AG04450 (cell line): ENCODE measurements around the gene CRYGC. TPM values are rescaled to one million over a fixed set of nuclear protein-coding genes. Genes with fewer than 3 reads are reported as not detected.

Source experiments
- CTCF ChIA-PET: fragments of 300-600, 350-600 bp; formaldehyde crosslinking; extraction: SDS; loops from one replicate; lab custom pipeline; 2022; ENCODE audit warnings: antibody characterized with exemption, inconsistent platforms; lab: Charles Lee
- POLR2A ChIA-PET: fragments of 350-600 bp; formaldehyde crosslinking; extraction: SDS; loops from one replicate; lab custom pipeline; 2021; ENCODE audit warnings: antibody characterized with exemption, inconsistent platforms; lab: Yijun Ruan, JAX
- DNase-seq: peaks from one replicate; pipeline ENCODE4 v3.0.0-alpha.2; 2011; ENCODE audit warnings: low read depth, low spot score
- H3K27ac ChIP-seq: one replicate; pipeline ENCODE4 v1.5.1; 2012; ENCODE audit warnings: low read depth, low read length, control low read depth
- H3K27me3 ChIP-seq: one replicate; pipeline ENCODE4 v1.6.0; 2012; ENCODE audit warnings: low read length; ENCODE audit not compliant: control insufficient read depth, insufficient read depth
- H3K4me3 ChIP-seq: 2 replicates; pipeline ENCODE4 v1.5.1; 2011; ENCODE audit warnings: mild to moderate bottlenecking, low read depth, low read length, control low read depth
- H3K9me3 ChIP-seq: 2 replicates; pipeline ENCODE4 v1.5.1; 2012; ENCODE audit warnings: low read length; ENCODE audit not compliant: control insufficient read depth, insufficient read depth
- polyA plus RNA-seq: library from polyadenylated mRNA; depleted of rRNA; stranded (reverse); fragments of >200 nt; gene quantifications from 2 replicates; pipeline ENCODE4 v1.2.3, GENCODE V29; 2011
- TF ChIP-seq, protein P1 (sequence below): IDR thresholded peaks from 2 replicates; pipeline ENCODE4 v1.5.1; 2011; ENCODE audit warnings: low read depth, low read length, control low read depth, inconsistent platforms

CRYGC gene
- polyA plus RNA-seq, 1 experiment: not detected

DNA sequence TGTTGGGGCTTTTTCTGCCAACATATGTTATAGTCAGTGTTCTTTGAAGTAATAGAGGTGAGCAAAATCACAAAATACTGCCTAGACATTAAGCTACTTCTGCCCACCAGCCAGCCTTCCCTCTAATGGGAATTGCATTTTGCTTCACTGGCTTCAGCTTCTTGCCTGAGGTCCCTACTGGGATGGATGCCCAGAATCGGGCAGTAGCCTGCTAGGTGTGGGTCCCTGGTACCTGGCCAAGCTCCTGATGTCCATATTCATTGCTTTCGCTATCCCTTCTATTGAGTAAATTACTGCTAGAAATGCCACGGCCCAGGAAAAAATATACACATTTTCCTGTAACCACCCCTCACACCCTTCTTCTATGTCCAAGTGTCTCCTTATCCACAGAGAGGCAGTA lies 32.3 kb downstream of the CRYGC start:
- H3K9me3 ChIP-seq: no peaks in the 10 kb centered on the region
- peaks cover 4% of the 10 kb centered on the region for H3K27me3 ChIP-seq
- CTCF ChIA-PET: interaction anchor here (0.6 kb wide), 1 partner anchor 1851 kb away, joined by 3 read pairs; no protein-coding TSS in a partner anchor
- TF ChIP-seq, protein P1, sequence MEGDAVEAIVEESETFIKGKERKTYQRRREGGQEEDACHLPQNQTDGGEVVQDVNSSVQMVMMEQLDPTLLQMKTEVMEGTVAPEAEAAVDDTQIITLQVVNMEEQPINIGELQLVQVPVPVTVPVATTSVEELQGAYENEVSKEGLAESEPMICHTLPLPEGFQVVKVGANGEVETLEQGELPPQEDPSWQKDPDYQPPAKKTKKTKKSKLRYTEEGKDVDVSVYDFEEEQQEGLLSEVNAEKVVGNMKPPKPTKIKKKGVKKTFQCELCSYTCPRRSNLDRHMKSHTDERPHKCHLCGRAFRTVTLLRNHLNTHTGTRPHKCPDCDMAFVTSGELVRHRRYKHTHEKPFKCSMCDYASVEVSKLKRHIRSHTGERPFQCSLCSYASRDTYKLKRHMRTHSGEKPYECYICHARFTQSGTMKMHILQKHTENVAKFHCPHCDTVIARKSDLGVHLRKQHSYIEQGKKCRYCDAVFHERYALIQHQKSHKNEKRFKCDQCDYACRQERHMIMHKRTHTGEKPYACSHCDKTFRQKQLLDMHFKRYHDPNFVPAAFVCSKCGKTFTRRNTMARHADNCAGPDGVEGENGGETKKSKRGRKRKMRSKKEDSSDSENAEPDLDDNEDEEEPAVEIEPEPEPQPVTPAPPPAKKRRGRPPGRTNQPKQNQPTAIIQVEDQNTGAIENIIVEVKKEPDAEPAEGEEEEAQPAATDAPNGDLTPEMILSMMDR: no peak
- no peak overlapping the region for H3K27ac ChIP-seq
- no peak for DNase-seq
- POLR2A ChIA-PET: no interaction called here
- H3K4me3 ChIP-seq: no peak overlapping the region

DNA sequence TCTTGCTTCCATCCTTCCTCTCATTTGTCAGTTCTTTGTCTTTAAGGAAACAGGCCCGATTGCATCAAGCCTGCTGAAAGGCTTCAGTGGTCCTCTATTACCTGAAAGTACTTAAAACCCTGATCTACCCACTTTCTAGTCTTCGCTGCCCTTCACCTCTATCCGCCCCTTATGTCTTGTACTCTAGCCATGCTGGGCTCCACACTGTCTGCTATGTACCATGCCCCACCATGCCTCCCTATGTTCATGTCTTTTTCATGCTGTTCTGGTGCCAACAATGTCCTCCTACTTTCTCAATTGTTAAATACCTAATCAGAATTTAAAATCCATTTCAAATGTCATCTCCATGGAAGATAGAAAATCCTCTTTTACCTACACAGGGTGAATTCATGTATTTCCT lies 33.5 kb downstream of the CRYGC start:
- Histone ChIP-seq H3K27ac (no peak overlapping the region), H3K27me3 (peaks cover 4% of the 10 kb centered on the region), H3K4me3 (no peak overlapping the region), H3K9me3 (no peaks in the 10 kb centered on the region)
- TF ChIP-seq, protein P1: no peak
- ChIA-PET CTCF (no interaction called here), POLR2A (no interaction called here)
- DNase-seq: no peak

DNA sequence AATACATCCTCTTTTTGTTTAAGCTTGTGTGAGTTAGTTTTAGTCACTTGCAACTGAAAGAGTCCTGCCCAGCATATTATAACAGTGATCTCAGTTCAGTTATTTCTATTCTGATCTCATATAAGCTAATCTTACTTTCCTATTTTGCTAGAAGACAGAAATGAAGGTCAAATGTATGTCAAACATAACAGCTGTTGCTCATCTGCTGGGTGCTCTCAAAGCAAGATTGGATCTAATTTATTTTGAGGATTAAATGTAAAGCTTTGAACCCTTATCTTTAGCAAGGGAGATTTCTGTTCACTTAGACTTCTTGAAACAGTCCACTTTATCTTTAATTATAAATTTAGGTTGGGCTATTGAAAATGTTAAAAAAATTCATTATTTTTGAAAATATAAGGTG lies 36.5 kb downstream of the CRYGC start:
- Histone ChIP-seq H3K9me3 (no peaks in the 10 kb centered on the region), H3K27ac (no peak overlapping the region), H3K27me3 (peaks cover 4% of the 10 kb centered on the region), H3K4me3 (no peak overlapping the region)
- ChIA-PET POLR2A (no interaction called here), CTCF (no interaction called here)
- no peak for DNase-seq
- TF ChIP-seq, protein P1: no peak

DNA sequence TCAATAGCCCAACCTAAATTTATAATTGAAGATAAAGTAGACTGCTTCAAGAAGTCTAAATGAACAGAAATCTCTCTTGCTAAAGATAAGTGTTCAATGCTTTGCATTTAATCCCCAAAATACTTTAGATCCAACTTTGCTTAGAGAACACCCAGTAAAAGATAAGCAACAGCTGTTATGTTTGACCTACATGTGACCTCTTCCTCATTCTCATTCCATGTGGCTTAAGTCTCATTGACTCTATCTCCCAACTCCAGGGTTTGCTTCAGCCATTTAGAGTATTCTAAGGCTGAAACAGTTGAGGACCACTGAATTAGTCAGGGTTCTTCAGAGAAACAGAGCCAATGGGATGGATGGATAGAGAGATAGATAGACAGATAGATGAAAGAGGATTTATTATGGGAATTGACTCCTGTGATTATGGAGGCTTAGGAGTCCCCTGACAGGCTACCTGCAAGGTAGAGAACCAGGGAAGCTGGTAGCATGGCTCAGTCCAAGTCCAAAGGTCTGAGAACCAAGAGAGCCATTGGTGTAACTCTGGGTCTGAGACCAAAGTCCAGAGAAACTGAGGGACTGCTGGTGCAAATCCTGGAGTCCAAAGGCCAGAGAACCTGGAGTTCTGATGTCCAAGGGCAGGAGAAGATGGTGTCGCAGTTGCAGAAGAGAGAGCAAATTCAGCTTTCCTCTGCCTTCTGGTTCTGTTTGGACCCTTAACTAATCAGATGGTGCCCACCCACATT lies 37.4 kb downstream of the CRYGC start:
- ChIA-PET POLR2A (no interaction called here), CTCF (interaction anchor here (0.8 to 1.2 kb wide), 3 partner anchors 52 to 162 kb away, joined by 3 read pairs; no protein-coding TSS in a partner anchor)
- Histone ChIP-seq H3K9me3 (no peaks in the 10 kb centered on the region), H3K27me3 (peaks cover 4% of the 10 kb centered on the region), H3K27ac (no peak overlapping the region), H3K4me3 (no peak overlapping the region)
- no peak for DNase-seq
- TF ChIP-seq, protein P1: no peak

DNA sequence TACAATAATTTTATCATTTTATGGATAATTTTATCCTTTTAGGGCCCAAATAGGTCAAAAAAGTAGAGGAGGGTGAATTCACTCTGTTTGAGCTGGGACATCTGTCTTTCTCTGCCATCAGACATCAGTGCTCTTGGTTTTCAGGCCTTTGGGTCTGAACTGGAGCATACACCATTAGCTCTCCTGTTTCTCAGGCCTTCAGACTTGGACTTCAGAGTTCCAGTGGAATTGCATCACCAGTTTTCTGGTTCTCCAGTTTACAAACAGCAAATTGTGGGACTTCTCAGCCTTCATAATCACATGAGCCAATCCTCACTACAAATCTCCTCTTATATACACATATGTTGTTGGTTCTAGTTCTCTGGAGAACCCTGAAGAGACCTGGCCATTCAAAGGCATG lies 39.2 kb downstream of the CRYGC start:
- CTCF ChIA-PET: no interaction called here

More for the DNA sequence above, 39.2 kb downstream of the CRYGC start:
- POLR2A ChIA-PET: no interaction called here
- H3K27me3 ChIP-seq: peaks cover 4% of the 10 kb centered on the region
- DNase-seq: no peak
- H3K4me3 ChIP-seq: no peak overlapping the region
- TF ChIP-seq, protein P1: no peak
- H3K27ac ChIP-seq: no peak overlapping the region
- H3K9me3 ChIP-seq: no peaks in the 10 kb centered on the region
